ENCODE measurements around the gene EXT2. TPM values are rescaled to one million over a fixed set of nuclear protein-coding genes. Genes with fewer than 3 reads are reported as not detected.
A peak's percentile ranks its signal among the peaks of the same experiment; 100 is the strongest.

EXT2 gene
- total and polyA plus RNA-seq, 2 experiments from 2014 or later: 71.5 to 107 TPM

DNA sequence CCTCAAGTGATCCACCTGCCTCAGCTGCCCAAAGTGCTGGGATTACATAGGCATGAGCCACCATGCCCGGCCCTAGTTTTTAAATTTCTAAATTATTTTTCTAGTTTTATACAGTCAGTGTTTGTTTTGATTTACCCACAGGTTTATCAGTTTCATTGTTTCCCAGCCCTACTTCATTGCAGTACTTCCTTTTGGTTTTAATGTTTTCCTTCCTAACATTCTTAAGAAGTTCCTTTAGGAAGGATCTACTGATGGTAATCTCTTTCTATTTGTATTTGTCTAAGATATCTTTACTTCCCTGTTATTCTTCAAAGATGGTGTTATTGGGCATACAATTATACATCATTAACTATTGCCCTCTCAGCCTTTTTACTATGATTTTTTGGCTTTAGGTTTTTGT is 4.9 kb upstream of the EXT2 start:
- no peaks in the 10 kb centered on the region for H3K27me3 ChIP-seq
- DNase-seq (ENCODE audit: low spot score): no peak
- TF ChIP-seq EZH2 (IDR thresholded peaks at IDR 0.05; ENCODE audit: borderline replicate concordance): no peak
- TF ChIP-seq, protein P1, sequence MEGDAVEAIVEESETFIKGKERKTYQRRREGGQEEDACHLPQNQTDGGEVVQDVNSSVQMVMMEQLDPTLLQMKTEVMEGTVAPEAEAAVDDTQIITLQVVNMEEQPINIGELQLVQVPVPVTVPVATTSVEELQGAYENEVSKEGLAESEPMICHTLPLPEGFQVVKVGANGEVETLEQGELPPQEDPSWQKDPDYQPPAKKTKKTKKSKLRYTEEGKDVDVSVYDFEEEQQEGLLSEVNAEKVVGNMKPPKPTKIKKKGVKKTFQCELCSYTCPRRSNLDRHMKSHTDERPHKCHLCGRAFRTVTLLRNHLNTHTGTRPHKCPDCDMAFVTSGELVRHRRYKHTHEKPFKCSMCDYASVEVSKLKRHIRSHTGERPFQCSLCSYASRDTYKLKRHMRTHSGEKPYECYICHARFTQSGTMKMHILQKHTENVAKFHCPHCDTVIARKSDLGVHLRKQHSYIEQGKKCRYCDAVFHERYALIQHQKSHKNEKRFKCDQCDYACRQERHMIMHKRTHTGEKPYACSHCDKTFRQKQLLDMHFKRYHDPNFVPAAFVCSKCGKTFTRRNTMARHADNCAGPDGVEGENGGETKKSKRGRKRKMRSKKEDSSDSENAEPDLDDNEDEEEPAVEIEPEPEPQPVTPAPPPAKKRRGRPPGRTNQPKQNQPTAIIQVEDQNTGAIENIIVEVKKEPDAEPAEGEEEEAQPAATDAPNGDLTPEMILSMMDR (IDR thresholded peaks at IDR 0.05; ENCODE audit: poor library complexity): no peak
- no peak for TF ChIP-seq EZH2phosphoT487 (IDR thresholded peaks at IDR 0.05; ENCODE audit: low read depth, severe bottlenecking, unreplicated experiment)
- H3K79me2 ChIP-seq: no peaks in the 10 kb centered on the region
- H3K9me3 ChIP-seq (ENCODE audit: low read depth): no peaks in the 10 kb centered on the region
- 95% methylated on average over 1 of the region's 1 CpG for WGBS (ENCODE audit: low lambda C conversion rate, missing lambda C conversion rate)
- no peaks in the 10 kb centered on the region for H3K9me2 ChIP-seq (replicated peaks; ENCODE audit: insufficient read depth)
- no peak overlapping the region for H3K27ac ChIP-seq
- H3K4me2 ChIP-seq: no peak overlapping the region
- H4K20me1 ChIP-seq (ENCODE audit: insufficient read depth, poor library complexity, severe bottlenecking): no peaks in the 10 kb centered on the region
- no peaks in the 10 kb centered on the region for H3K4me1 ChIP-seq (ENCODE audit: insufficient read depth)
- H3K36me3 ChIP-seq (replicated peaks; ENCODE audit: insufficient read depth, low read depth): no peaks in the 10 kb centered on the region
- no peak overlapping the region for H2AFZ ChIP-seq
- no peak overlapping the region for H3K4me3 ChIP-seq

DNA sequence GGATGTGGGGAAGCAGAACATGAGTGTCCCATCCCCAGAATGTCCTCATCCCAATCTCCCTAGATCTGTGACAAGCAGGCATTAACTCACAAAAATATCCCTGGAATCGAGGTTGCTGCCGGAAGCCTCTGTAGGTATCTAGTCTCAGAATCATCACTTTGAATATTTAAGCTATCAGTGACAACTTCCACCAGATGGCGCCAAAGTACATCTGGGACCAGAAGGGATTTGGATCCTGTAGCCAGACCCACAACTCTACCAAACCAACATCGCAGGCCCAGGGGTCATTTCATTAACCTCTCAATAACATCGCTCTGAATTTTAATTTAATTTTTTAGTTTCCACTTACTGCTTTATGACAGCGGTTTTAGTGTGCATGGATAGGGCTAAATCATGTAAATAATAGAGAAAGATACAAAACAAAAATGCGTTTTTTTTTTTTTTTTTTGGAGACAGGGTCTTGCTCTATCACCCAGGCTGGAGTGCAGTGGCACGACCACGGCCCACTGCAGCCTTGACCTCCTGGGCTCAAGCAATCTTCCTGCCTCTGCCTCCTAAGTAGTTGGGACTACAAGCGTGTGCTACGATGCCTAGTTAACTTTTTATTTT is 1.1 kb upstream of the EXT2 start:
- WGBS (ENCODE audit: low lambda C conversion rate, missing lambda C conversion rate): 34% methylated on average over 11 of the region's 11 CpGs
- no peak overlapping the region for H3K4me2 ChIP-seq

DNA sequence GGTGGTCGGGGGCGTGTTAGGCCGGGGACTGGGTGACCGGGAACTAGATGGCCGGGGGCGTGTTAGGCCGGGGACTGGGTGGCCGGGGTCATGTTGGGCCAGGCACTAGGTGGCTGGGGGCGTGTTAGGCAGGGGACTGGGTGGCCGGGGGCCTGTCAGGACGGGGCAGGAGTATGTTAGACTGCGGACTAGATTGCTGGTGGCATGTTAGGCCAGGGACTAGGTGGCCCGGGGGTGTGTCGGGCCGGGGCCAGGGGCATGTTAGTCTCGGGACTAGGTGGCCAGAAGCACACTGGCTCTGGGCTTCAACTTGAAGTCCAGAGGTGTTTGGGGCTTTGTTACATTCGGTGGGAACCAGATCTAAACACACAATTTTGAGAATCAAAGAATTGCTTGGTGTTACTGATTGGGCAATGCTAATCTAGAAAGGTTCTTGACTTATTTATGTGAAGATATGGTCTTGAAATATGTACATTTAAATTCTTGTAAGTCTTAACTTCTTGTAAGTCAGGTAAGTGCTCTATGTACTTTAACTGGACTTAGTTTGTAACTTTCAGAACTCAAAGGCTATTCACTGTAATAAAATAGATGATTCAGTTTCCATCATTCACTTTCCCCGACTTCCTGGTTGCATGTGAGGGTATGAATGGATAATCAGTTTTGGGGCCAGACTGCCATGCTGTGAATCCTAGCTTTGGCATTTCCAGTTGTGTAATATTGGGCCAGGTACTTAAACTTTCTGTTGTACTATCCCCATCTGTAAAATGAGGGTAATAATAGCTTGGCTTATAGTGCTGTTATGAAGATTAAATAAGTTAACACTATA is 1.1 kb downstream of the EXT2 start:
- WGBS (ENCODE audit: low lambda C conversion rate, missing lambda C conversion rate): 32% methylated on average over 4 of the region's 18 CpGs
- TF ChIP-seq EZH2 (IDR thresholded peaks at IDR 0.05; ENCODE audit: borderline replicate concordance): no peak
- TF ChIP-seq EZH2phosphoT487 (IDR thresholded peaks at IDR 0.05; ENCODE audit: low read depth, severe bottlenecking, unreplicated experiment): no peak
- TF ChIP-seq, protein P1 (IDR thresholded peaks at IDR 0.05; ENCODE audit: poor library complexity): no peak
- H3K9me3 ChIP-seq (ENCODE audit: low read depth): no peaks in the 10 kb centered on the region
- H4K20me1 ChIP-seq (ENCODE audit: insufficient read depth, poor library complexity, severe bottlenecking): peaks cover 17% of the 10 kb centered on the region
- peak; percentile 14 for DNase-seq (ENCODE audit: low spot score)
- H3K4me3 ChIP-seq: peak overlapping the region; percentile 99
- peaks cover 7% of the 10 kb centered on the region for H3K4me1 ChIP-seq (ENCODE audit: insufficient read depth)
- no peaks in the 10 kb centered on the region for H3K27me3 ChIP-seq
- peak overlapping the region; percentile 86 for H3K27ac ChIP-seq
- peak overlapping the region; percentile 95 for H2AFZ ChIP-seq
- peaks cover 58% of the 10 kb centered on the region for H3K79me2 ChIP-seq
- H3K36me3 ChIP-seq (replicated peaks; ENCODE audit: insufficient read depth, low read depth): no peaks in the 10 kb centered on the region
- no peaks in the 10 kb centered on the region for H3K9me2 ChIP-seq (replicated peaks; ENCODE audit: insufficient read depth)
- H3K4me2 ChIP-seq: peak overlapping the region; percentile 99

More for the DNA sequence above, 1.1 kb upstream of the EXT2 start:
- peaks cover 13% of the 10 kb centered on the region for H4K20me1 ChIP-seq (ENCODE audit: insufficient read depth, poor library complexity, severe bottlenecking)
- TF ChIP-seq EZH2 (IDR thresholded peaks at IDR 0.05; ENCODE audit: borderline replicate concordance): no peak
- TF ChIP-seq, protein P1 (IDR thresholded peaks at IDR 0.05; ENCODE audit: poor library complexity): peak; percentile 78
- H2AFZ ChIP-seq: no peak overlapping the region
- no peaks in the 10 kb centered on the region for H3K9me2 ChIP-seq (replicated peaks; ENCODE audit: insufficient read depth)
- no peak overlapping the region for H3K4me3 ChIP-seq
- no peaks in the 10 kb centered on the region for H3K36me3 ChIP-seq (replicated peaks; ENCODE audit: insufficient read depth, low read depth)
- no peaks in the 10 kb centered on the region for H3K9me3 ChIP-seq (ENCODE audit: low read depth)
- peak; percentile 90 for DNase-seq (ENCODE audit: low spot score)
- peaks cover 36% of the 10 kb centered on the region for H3K79me2 ChIP-seq
- H3K27ac ChIP-seq: no peak overlapping the region
- no peaks in the 10 kb centered on the region for H3K27me3 ChIP-seq
- peaks cover 7% of the 10 kb centered on the region for H3K4me1 ChIP-seq (ENCODE audit: insufficient read depth)

All from hepatocyte (in vitro differentiated cells).